HEK293T (cell line): Measurements from ENCODE around the gene RFX4.

Experiments used
- BHLHE40 ChIP-seq: fragments of 450-650 bp; IDR thresholded peaks from 2 replicates; pipeline ENCODE4 v1.6.1; 2016; ENCODE audit warnings: mild to moderate bottlenecking, moderate library complexity, borderline replicate concordance
- FOXA1 ChIP-seq: fragments of 450-650 bp; IDR thresholded peaks from 2 replicates; pipeline ENCODE4 v1.6.1; 2016; ENCODE audit warnings: mild to moderate bottlenecking
- HDGF ChIP-seq: fragments of 450-650 bp; IDR thresholded peaks from 2 replicates; pipeline ENCODE4 v1.6.1; 2017; ENCODE audit warnings: antibody characterized with exemption, borderline replicate concordance
- LEF1 ChIP-seq: fragments of 450-650 bp; IDR thresholded peaks from 2 replicates; pipeline ENCODE4 v1.6.1; 2017; ENCODE audit warnings: mild to moderate bottlenecking, borderline replicate concordance
- SP1 ChIP-seq: fragments of 450-650 bp; IDR thresholded peaks from 2 replicates; pipeline ENCODE4 v1.6.1; 2017
- TARDBP ChIP-seq: fragments of 450-650 bp; IDR thresholded peaks from 2 replicates; pipeline ENCODE4 v1.6.1; 2016

- TF ChIP-seq SP1 = no peak
- TF ChIP-seq HDGF = no peak
- no peak for TF ChIP-seq LEF1
- TF ChIP-seq BHLHE40 = no peak
- no peak for TF ChIP-seq FOXA1
- no peak for TF ChIP-seq TARDBP
Observed at GRCh38 chr12:106739318-106739717, 156.5 kb downstream of the RFX4 start.
